Lower leg skin (tissue), 4 donors: Measurements from ENCODE around the gene SMCP. TPM values are rescaled to one million over a fixed set of nuclear protein-coding genes. Genes with fewer than 3 reads are reported as not detected.

Experiments used
- DNase-seq, 2 donors: peaks; one replicate each; pipeline ENCODE4 v3.0.0-alpha.2; 2019; ENCODE audit warnings: low spot score in 2 of 2
- H3K4me3 ChIP-seq: fragments of 200-600 bp; sonication (generic); 2 replicates; pipeline ENCODE4 v1.5.1; 2017; ENCODE audit warnings: mild to moderate bottlenecking, low read depth; ENCODE audit not compliant: poor library complexity, severe bottlenecking
- POLR2A ChIP-seq, 2 donors: fragments of 450-650 bp; IDR thresholded peaks; one replicate each; pipeline ENCODE4 v1.6.1; 2016 to 2017; ENCODE audit warnings: antibody characterized with exemption in 2 of 2, mild to moderate bottlenecking in 1 of 2, moderate library complexity in 1 of 2
- WGBS, 2 donors: methylation state at CpG; one replicate each; pipeline ENCODE4 v1.1.5; 2018; 5-methylcytosine and 5-hydroxymethylcytosine counted together
- intact Hi-C: fragments of 100-400 bp; cut with DNase I; formaldehyde crosslinking; loops from one replicate; pipeline ENCODE4 v1.15.0; 2023; ENCODE audit warnings: low total_unique reads
- total RNA-seq, 4 donors: library from RNA; depleted of rRNA; stranded (reverse); fragments of >200 nt; gene quantifications; one replicate each; pipeline ENCODE4 v1.1.0, GENCODE V29; 2016
- TF ChIP-seq, protein P1 (sequence below), 3 donors: fragments of 450-650 bp; IDR thresholded peaks; one replicate each; pipeline ENCODE4 v1.5.1; 2016; ENCODE audit warnings: antibody characterized with exemption in 3 of 3, mild to moderate bottlenecking in 3 of 3, moderate library complexity in 2 of 3

SMCP gene, protein sequence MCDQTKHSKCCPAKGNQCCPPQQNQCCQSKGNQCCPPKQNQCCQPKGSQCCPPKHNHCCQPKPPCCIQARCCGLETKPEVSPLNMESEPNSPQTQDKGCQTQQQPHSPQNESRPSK
- not detected for total RNA-seq

DNA sequence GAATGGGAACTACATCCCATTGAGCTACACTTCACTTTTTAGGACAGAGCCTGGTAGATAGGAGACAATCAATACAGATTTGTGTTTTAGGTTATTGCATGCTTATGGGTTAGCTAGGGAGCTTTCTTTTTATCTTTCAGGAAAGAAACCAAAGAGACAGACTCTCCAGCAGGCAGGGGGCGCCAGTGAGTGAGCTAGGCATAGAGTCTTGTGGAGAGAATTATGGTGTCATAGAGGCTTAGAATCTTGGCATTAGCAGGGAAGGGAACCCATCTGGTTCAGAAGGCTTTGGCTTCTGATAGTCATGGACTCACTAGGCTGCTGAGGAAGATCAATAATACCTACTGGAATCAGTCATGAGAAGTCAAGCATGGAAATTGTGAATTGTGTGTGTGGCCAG lies at the start of gene SMCP:
SMCP (plus strand) TSS at position 281 of the 400 bp plus-strand sequence. CDS start 6,101 bp downstream, outside the sequence.
- TF ChIP-seq, protein P1, sequence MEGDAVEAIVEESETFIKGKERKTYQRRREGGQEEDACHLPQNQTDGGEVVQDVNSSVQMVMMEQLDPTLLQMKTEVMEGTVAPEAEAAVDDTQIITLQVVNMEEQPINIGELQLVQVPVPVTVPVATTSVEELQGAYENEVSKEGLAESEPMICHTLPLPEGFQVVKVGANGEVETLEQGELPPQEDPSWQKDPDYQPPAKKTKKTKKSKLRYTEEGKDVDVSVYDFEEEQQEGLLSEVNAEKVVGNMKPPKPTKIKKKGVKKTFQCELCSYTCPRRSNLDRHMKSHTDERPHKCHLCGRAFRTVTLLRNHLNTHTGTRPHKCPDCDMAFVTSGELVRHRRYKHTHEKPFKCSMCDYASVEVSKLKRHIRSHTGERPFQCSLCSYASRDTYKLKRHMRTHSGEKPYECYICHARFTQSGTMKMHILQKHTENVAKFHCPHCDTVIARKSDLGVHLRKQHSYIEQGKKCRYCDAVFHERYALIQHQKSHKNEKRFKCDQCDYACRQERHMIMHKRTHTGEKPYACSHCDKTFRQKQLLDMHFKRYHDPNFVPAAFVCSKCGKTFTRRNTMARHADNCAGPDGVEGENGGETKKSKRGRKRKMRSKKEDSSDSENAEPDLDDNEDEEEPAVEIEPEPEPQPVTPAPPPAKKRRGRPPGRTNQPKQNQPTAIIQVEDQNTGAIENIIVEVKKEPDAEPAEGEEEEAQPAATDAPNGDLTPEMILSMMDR (IDR thresholded peaks at IDR 0.05) = no peak
- no peak for TF ChIP-seq POLR2A (IDR thresholded peaks at IDR 0.05)
- no peak within 1 kb of the TSS for H3K4me3 ChIP-seq
- no peak for DNase-seq
- intact Hi-C loops = loop anchor here (10.0 kb wide), 1 partner anchor 47 kb away; no protein-coding TSS in a partner anchor
- WGBS, 2 donors = 13 to 40% methylated on average over 1 of the region's 1 CpG

DNA sequence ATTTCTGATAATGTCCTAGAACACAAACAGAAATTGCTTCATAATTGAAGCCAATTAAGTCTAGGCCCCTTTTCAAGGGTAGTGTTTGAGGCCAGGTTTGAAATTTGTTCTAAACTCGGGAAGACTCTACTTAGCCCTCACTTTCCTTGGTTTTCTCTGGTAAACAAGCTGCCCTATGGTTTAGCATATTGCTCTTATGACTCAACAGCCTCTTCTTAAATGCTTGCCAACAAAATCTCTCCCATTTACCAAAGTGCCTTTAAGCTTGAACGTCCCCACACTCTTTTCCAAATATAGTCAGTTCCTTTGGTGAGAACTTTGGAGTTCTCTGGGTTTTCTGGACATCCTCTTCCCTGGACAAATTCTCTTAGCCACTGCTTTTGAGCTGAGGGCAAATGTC lies 41.3 kb upstream of the SMCP start:
- DNase-seq = no peak
- TF ChIP-seq, protein P1 (IDR thresholded peaks at IDR 0.05) = no peak
- no peak for TF ChIP-seq POLR2A (IDR thresholded peaks at IDR 0.05)

DNA sequence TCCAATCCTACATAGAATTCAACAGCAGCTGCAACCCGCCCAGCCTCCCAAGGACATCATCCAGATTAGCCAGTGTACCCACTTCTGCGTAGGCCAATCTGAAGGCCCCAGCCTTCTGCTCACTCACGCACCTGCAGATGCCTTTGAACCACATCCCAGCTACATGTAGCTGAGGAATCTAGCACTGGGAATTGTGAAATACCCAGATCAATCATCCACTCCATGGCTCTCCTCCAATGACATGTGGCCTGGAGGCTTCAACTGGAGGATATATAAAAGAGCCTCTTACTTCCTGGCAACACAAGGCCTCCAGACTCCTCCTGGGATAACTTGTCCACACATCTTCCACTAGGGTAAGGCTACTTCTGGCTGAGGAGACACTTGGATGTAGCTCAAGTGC lies 35.6 kb upstream of the SMCP start, which contains the start of gene LCE6A:
LCE6A (plus strand) TSS at position 301 of the 400 bp plus-strand sequence. CDS start 665 bp downstream, outside the sequence.
- H3K4me3 ChIP-seq = no peak within 1 kb of the TSS
- no peak for TF ChIP-seq POLR2A (IDR thresholded peaks at IDR 0.05)
- TF ChIP-seq, protein P1 (IDR thresholded peaks at IDR 0.05) = no peak
- 62 to 63% methylated on average over 3 of the region's 3 CpGs for WGBS, 2 donors
- no peak for DNase-seq
- intact Hi-C loops = no loop called here

More for the DNA sequence above, 41.3 kb upstream of the SMCP start:
- 26 to 37% methylated on average over 2 of the region's 2 CpGs for WGBS, 2 donors
- intact Hi-C loops = no loop called here
- no peak overlapping the region for H3K4me3 ChIP-seq

DNA sequence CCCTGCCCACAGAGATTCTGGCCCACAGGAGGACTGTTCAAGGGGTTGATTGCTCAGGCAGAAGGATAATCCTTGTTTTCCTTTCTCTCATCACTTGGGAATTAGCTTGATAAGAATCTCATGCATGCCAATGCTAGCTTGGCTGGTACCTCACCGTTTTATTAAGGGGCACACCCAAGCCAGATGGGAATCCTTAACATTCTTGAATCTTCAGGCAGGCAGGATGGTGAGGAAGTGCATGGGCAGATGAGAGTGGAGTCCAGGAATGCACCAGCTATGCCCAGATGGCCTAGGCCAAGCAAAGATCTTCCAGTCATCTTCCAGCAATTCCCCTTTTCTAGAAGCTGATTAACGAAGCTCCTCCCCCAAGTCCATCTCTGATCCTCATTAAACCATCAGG lies 22.5 kb upstream of the SMCP start:
- WGBS, 2 donors = 34 to 36% methylated on average over 2 of the region's 2 CpGs
- H3K4me3 ChIP-seq = no peak overlapping the region
- intact Hi-C loops = no loop called here
- no peak for TF ChIP-seq POLR2A (IDR thresholded peaks at IDR 0.05)
- TF ChIP-seq, protein P1 (IDR thresholded peaks at IDR 0.05) = no peak
- DNase-seq = no peak

DNA sequence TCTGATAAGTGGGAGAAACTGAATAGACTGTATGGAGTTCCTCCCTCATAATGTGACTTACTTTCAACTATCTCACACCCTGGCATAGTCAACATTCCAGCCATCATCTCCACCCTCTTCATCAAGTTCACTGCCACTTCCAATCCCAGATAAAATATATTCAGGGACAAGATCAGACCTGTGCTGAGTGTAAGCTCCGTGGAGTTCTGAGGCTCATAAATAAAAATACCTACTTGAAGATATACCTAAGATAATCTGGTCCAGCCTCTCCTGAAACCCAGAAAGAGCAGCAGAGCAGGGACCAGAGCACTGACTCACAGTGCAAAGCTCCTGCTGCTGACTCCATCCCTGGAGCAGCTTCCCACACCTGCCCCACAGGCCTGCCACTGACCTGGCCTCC lies 20.1 kb upstream of the SMCP start:
- H3K4me3 ChIP-seq = no peak overlapping the region
- TF ChIP-seq, protein P1 (IDR thresholded peaks at IDR 0.05) = no peak
- no peak for TF ChIP-seq POLR2A (IDR thresholded peaks at IDR 0.05)
- WGBS, 2 donors = 31 to 59% methylated on average over 1 of the region's 1 CpG
- DNase-seq = no peak
- intact Hi-C loops = no loop called here

DNA sequence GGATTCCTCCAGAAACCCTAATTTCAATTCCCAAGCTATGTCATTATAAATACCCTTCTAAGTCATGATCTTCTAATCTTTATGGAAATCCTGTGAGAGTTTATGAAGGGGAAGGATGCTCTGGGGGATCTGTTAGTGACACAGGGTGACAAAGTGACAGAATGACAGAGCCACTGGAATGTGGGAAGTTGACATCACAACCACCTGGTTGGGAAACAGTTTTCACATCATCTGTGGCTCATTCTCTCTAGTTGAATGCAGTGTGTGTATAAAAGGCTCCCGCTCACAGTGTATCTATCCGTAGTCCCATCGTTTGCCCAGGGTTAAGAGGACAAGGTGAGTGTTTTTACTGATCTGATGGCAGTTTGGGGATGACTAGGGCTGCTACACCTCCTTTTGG lies 18.4 kb upstream of the SMCP start, which contains the start of gene LCE7A:
LCE7A (plus strand) TSS at position 301 of the 400 bp plus-strand sequence. CDS start 702 bp downstream, outside the sequence.
- whole genome bisulfite sequencing, 2 donors = 91 to 92% methylated on average over 3 of the region's 3 CpGs
- no peak within 1 kb of the TSS for H3K4me3 ChIP-seq
- TF ChIP-seq POLR2A (IDR thresholded peaks at IDR 0.05) = no peak
- TF ChIP-seq, protein P1 (IDR thresholded peaks at IDR 0.05) = no peak
- DNase-seq = no peak
- intact Hi-C loops = no loop called here
